HG03469 (cell line): ENCODE results near the gene MXD4.
A peak's percentile ranks its signal among the peaks of the same experiment; 100 is the strongest.

Source experiments
- ATAC-seq: cut with Tn5 transposase; IDR thresholded peaks from one replicate; pipeline ENCODE4 v1.9.1; 2021; ENCODE audit warnings: mild to moderate bottlenecking, moderate library complexity, moderate number of reproducible peaks; ENCODE audit not compliant: unreplicated experiment

MXD4 gene

GRCh38 chr4:2253160-2254084, 8.5 kb downstream of the MXD4 start:
- ATAC-seq = no peak

- ATAC-seq = no peak
These were observed 9.3 kb downstream of the MXD4 start for GRCh38 chr4:2252530-2253091.

- no peak for ATAC-seq
These were observed 9.9 kb downstream of the MXD4 start for GRCh38 chr4:2251795-2252529.

GRCh38 chr4:2251073-2251794, 10.7 kb downstream of the MXD4 start:
- ATAC-seq = no peak

GRCh38 chr4:2250357-2251072, 11.4 kb downstream of the MXD4 start:
- no peak for ATAC-seq

- no peak for ATAC-seq
These were observed 12.2 kb downstream of the MXD4 start for GRCh38 chr4:2249526-2250356.

GRCh38 chr4:2248821-2249261, 13.1 kb downstream of the MXD4 start:
- ATAC-seq = no peak

- ATAC-seq = no peak
These were observed 13.7 kb downstream of the MXD4 start for GRCh38 chr4:2248044-2248780.

- ATAC-seq = no peak
These were observed 14.5 kb downstream of the MXD4 start for GRCh38 chr4:2247128-2248043.

- no peak for ATAC-seq
These were observed 15.4 kb downstream of the MXD4 start for GRCh38 chr4:2246384-2247127.

GRCh38 chr4:2245787-2246275, 16.1 kb downstream of the MXD4 start:
- ATAC-seq = no peak

- ATAC-seq = no peak
These were observed 16.7 kb downstream of the MXD4 start for GRCh38 chr4:2245057-2245786.

GRCh38 chr4:2243681-2244380, 18.1 kb downstream of the MXD4 start:
- ATAC-seq = no peak

GRCh38 chr4:2241410-2242353, 20.2 kb downstream of the MXD4 start, which contains the start of the genes HAUS3 and POLN:
TSS of gene HAUS3 (minus strand) at chr4:2242121. CDS start at chr4:2240946, 1,175 bp downstream.
TSS of gene POLN (minus strand) at chr4:2242121. CDS start at chr4:2229231, 12,890 bp downstream.
- ATAC-seq = peak; percentile 71
